ENCODE results near the gene PPFIA1.
A peak's percentile ranks its signal among the peaks of the same experiment; 100 is the strongest.

Gene PPFIA1

GRCh38 chr11:70419307-70420007, 149.0 kb downstream of the PPFIA1 start:
- no peak for DNase-seq

- no peak for DNase-seq
Observed at GRCh38 chr11:70420008-70420464, 149.5 kb downstream of the PPFIA1 start.

GRCh38 chr11:70420496-70420895, 150.0 kb downstream of the PPFIA1 start:
- no peak for DNase-seq

GRCh38 chr11:70421123-70421522, 150.6 kb downstream of the PPFIA1 start:
- DNase-seq, result no peak

GRCh38 chr11:70422692-70423522, 152.4 kb downstream of the PPFIA1 start:
- no peak for DNase-seq

- DNase-seq, result peak in 1 of 2 experiments; percentile 7
Observed at GRCh38 chr11:70423523-70424505, 153.3 kb downstream of the PPFIA1 start.

GRCh38 chr11:70424765-70425344, 154.4 kb downstream of the PPFIA1 start:
- DNase-seq, result no peak

GRCh38 chr11:70427436-70427835, 156.9 kb downstream of the PPFIA1 start:
- no peak for DNase-seq

GRCh38 chr11:70428701-70429427, 158.4 kb downstream of the PPFIA1 start:
- DNase-seq, result no peak

GRCh38 chr11:70429428-70429705, 158.9 kb downstream of the PPFIA1 start:
- DNase-seq, result no peak

- DNase-seq, result no peak
Observed at GRCh38 chr11:70429724-70430521, 159.4 kb downstream of the PPFIA1 start.

GRCh38 chr11:70430671-70431574, 160.4 kb downstream of the PPFIA1 start:
- no peak for DNase-seq

- DNase-seq, result no peak
Observed at GRCh38 chr11:70431611-70432010, 161.1 kb downstream of the PPFIA1 start.

- no peak for DNase-seq
Observed at GRCh38 chr11:70432065-70432464, 161.6 kb downstream of the PPFIA1 start.

- no peak for DNase-seq
Observed at GRCh38 chr11:70432580-70432979, 162.1 kb downstream of the PPFIA1 start.

- no peak for DNase-seq
Observed at GRCh38 chr11:70433038-70433437, 162.5 kb downstream of the PPFIA1 start.

- DNase-seq, result no peak
Observed at GRCh38 chr11:70433526-70433925, 163.0 kb downstream of the PPFIA1 start.

Data from stimulated activated CD4-positive, alpha-beta T cell treated with anti-CD3 and anti-CD28 coated beads, Interleukin-4, amount 100 ng/mL, for 4 hours (primary cell).